ENCODE data around the gene PCBP4. TPM values are rescaled to one million over a fixed set of nuclear protein-coding genes. Genes with fewer than 3 reads are reported as not detected.
A peak's percentile ranks its signal among the peaks of the same experiment; 100 is the strongest.

PCBP4 gene
- 10 to 100 TPM; 16.6 to 24.7 TPM for total RNA-seq

- H3K27me3 ChIP-seq = no peaks in the 10 kb centered on the region
- 0% methylated on average over 7 to 59 of the region's 90 CpGs for WGBS, 2 donors
- peak in 1 of 7 experiments; percentile 4 for TF ChIP-seq CTCF (IDR thresholded peaks at IDR 0.05)
- TF ChIP-seq POLR2A (IDR thresholded peaks at IDR 0.05) = peak; percentile 30 to 57 (median 54)
- DNase-seq (peak; percentile 79 to 86 (median 84)), ATAC-seq (peak; percentile 85)
- peak within 1 kb of the TSS; percentile 75 to 91 (median 80) for H3K27ac ChIP-seq
- peaks cover 64% of the 10 kb centered on the region for H3K4me1 ChIP-seq
- H3K9me3 ChIP-seq = no peaks in the 10 kb centered on the region
- intact Hi-C loops (cut with DNase I) = no loop called here
- no peaks in the 10 kb centered on the region for H3K36me3 ChIP-seq (replicated peaks in 1 of 2; ENCODE audit: insufficient read depth in 1 of 2, low read depth in 2 of 2)
- peak within 1 kb of the TSS; percentile 36 to 42 for H3K4me3 ChIP-seq
Observed at GRCh38 chr3:51967384-51968169, at the start of gene PCBP4. TSS of gene PCBP4 (minus strand) at chr3:51967454. CDS start at chr3:51961240, 6,214 bp downstream.

GRCh38 chr3:52015438-52016228, 48.4 kb upstream of the PCBP4 start:
- Histone ChIP-seq H3K4me3 (no peak overlapping the region), H3K27ac (no peak overlapping the region), H3K4me1 (no peaks in the 10 kb centered on the region), H3K27me3 (no peaks in the 10 kb centered on the region), H3K9me3 (no peaks in the 10 kb centered on the region), H3K36me3 (replicated peaks in 1 of 2; ENCODE audit: insufficient read depth in 1 of 2, low read depth in 2 of 2) (no peaks in the 10 kb centered on the region)
- WGBS, 2 donors = 68 to 73% methylated on average over 8 to 13 of the region's 13 CpGs
- intact Hi-C loops (cut with DNase I) = loop anchor here (10.0 kb wide), 1 partner anchor 339 kb away; no protein-coding TSS in a partner anchor
- TF ChIP-seq CTCF (IDR thresholded peaks at IDR 0.05) (no peak), POLR2A (IDR thresholded peaks at IDR 0.05) (no peak)
- DNase-seq (no peak), ATAC-seq (no peak)

- DNase-seq = no peak
- no peak overlapping the region for H3K27ac ChIP-seq
- ATAC-seq = no peak
- intact Hi-C loops (cut with DNase I) = loop anchor here (10.0 kb wide), 1 partner anchor 340 kb away; no protein-coding TSS in a partner anchor
- 70 to 75% methylated on average over 4 to 8 of the region's 8 CpGs for WGBS, 2 donors
- TF ChIP-seq POLR2A (IDR thresholded peaks at IDR 0.05) = no peak
- TF ChIP-seq CTCF (IDR thresholded peaks at IDR 0.05) = peak in 1 of 7 experiments; percentile 1
- no peaks in the 10 kb centered on the region for H3K9me3 ChIP-seq
- H3K27me3 ChIP-seq = no peaks in the 10 kb centered on the region
- no peaks in the 10 kb centered on the region for H3K4me1 ChIP-seq
- no peak overlapping the region for H3K4me3 ChIP-seq
- no peaks in the 10 kb centered on the region for H3K36me3 ChIP-seq (replicated peaks in 1 of 2; ENCODE audit: insufficient read depth in 1 of 2, low read depth in 2 of 2)
Observed at GRCh38 chr3:52014613-52015012, 47.4 kb upstream of the PCBP4 start.

DNA sequence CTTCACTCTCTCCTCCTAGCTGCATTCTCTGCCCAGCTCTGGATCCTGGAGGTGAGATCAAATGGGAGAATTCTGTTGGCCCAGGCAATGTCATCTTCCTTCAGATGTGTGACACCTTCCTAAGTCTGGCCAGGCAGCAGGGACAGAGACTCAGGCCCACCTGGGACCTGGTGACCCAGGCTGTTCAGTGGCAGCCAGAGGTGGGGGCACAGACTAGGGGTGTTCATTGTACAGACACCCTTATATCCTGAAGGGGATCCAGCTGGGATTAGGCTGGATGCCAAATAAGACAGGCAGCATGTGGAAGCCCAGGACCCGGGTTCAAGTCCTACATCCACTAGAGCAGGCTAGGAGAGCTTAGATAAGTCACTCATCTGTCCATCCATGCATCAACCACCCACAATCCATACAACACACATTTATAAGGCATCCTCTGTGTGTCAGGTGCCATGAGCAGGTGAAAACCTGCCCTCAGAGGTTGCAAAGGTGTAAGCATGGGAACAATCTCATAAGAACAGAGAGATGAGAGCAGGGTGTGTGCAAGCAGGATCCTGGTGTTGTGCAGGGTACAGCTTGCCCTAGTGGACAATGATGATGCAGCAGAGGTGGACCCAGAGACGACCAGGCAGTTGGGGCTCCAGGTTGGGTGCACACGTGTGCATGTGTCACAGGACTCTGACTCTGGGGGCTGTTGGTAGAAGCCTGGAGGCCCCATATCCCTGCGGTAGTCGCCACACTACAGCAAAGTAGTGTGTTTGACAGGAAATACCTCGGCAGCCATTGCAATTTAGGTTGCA, 46.7 kb upstream of the PCBP4 start:
- no peak for DNase-seq

More for the DNA sequence above, 46.7 kb upstream of the PCBP4 start:
- no peak for TF ChIP-seq CTCF (IDR thresholded peaks at IDR 0.05)
- no peak for TF ChIP-seq POLR2A (IDR thresholded peaks at IDR 0.05)
- H3K4me3 ChIP-seq = no peak overlapping the region
- ATAC-seq = no peak
- H3K9me3 ChIP-seq = no peaks in the 10 kb centered on the region
- 58 to 67% methylated on average over 2 to 6 of the region's 6 CpGs for WGBS, 2 donors
- no peaks in the 10 kb centered on the region for H3K27me3 ChIP-seq
- intact Hi-C loops (cut with DNase I) = loop anchor here (10.0 kb wide), 1 partner anchor 341 kb away; no protein-coding TSS in a partner anchor
- no peaks in the 10 kb centered on the region for H3K36me3 ChIP-seq (replicated peaks in 1 of 2; ENCODE audit: insufficient read depth in 1 of 2, low read depth in 2 of 2)
- H3K27ac ChIP-seq = no peak overlapping the region
- H3K4me1 ChIP-seq = no peaks in the 10 kb centered on the region

All from body of pancreas (tissue), 4 donors.